H9 (cell line): ENCODE results near the gene CYP27C1. TPM values are rescaled to one million over a fixed set of nuclear protein-coding genes. Genes with fewer than 3 reads are reported as not detected.

Experiments used
- DNase-seq: peaks from one replicate; pipeline ENCODE4 v3.0.0-alpha.2; 2017
- H2AFZ ChIP-seq: one replicate; pipeline ENCODE4 v1.6.1; 2013; ENCODE audit warnings: mild to moderate bottlenecking, low read length, control low read depth, moderate library complexity
- H2AK5ac ChIP-seq: 2 replicates; pipeline ENCODE4 v1.6.1; 2013; ENCODE audit warnings: low read length, control low read depth, mixed read lengths; ENCODE audit not compliant: insufficient read length
- H2BK120ac ChIP-seq: one replicate; pipeline ENCODE4 v1.6.1; 2013; ENCODE audit warnings: low read depth, mild to moderate bottlenecking, low read length, control low read depth, inconsistent platforms; ENCODE audit not compliant: poor library complexity, severe bottlenecking
- H2BK12ac ChIP-seq: 2 replicates; pipeline ENCODE4 v1.6.1; 2013; ENCODE audit warnings: low read length, control low read depth, mixed read lengths, low read depth; ENCODE audit not compliant: insufficient read length
- H2BK15ac ChIP-seq: 2 replicates; pipeline ENCODE4 v1.6.1; 2013; ENCODE audit warnings: low read depth, low read length, control low read depth
- H2BK20ac ChIP-seq: one replicate; pipeline ENCODE4 v1.6.1; 2013; ENCODE audit warnings: low read depth, mild to moderate bottlenecking, low read length, control low read depth, inconsistent platforms; ENCODE audit not compliant: poor library complexity, severe bottlenecking
- H2BK5ac ChIP-seq: 2 replicates; pipeline ENCODE4 v1.6.1; 2013; ENCODE audit warnings: low read length, control low read depth, mixed read lengths; ENCODE audit not compliant: insufficient read length
- H3K14ac ChIP-seq: 2 replicates; pipeline ENCODE4 v1.6.1; 2013; ENCODE audit warnings: low read length, control low read depth; ENCODE audit not compliant: insufficient read depth
- H3K18ac ChIP-seq: 2 replicates; pipeline ENCODE4 v1.6.1; 2013; ENCODE audit warnings: low read depth, mild to moderate bottlenecking, mixed read lengths, low read length, control low read depth; ENCODE audit not compliant: insufficient read length
- H3K23ac ChIP-seq: 2 replicates; pipeline ENCODE4 v1.6.1; 2013; ENCODE audit warnings: low read length, control low read depth, mixed read lengths, low read depth; ENCODE audit not compliant: insufficient read length
- H3K23me2 ChIP-seq: 2 replicates; pipeline ENCODE4 v1.6.1; 2013; ENCODE audit warnings: low read depth, mild to moderate bottlenecking, mixed read lengths, low read length, control low read depth; ENCODE audit not compliant: insufficient read length, poor library complexity, severe bottlenecking
- H3K27ac ChIP-seq: 2 replicates; pipeline ENCODE4 v1.5.1; 2013; ENCODE audit warnings: low read length, control low read depth, mixed read lengths, low read depth; ENCODE audit not compliant: insufficient read length
- H3K27me3 ChIP-seq: 2 replicates; pipeline ENCODE4 v1.6.1; 2013; ENCODE audit warnings: low read length, control low read depth, inconsistent platforms; ENCODE audit not compliant: insufficient read depth
- H3K4ac ChIP-seq: 2 replicates; pipeline ENCODE4 v1.6.1; 2013; ENCODE audit warnings: low read depth, mild to moderate bottlenecking, control low read depth, inconsistent platforms, low read length, moderate library complexity
- H3K4me1 ChIP-seq: 2 replicates; pipeline ENCODE4 v1.6.1; 2013; ENCODE audit warnings: low read length, control low read depth, inconsistent platforms; ENCODE audit not compliant: insufficient read depth
- H3K4me2 ChIP-seq: 2 replicates; pipeline ENCODE4 v1.6.1; 2013; ENCODE audit warnings: low read length, control low read depth, mixed read lengths; ENCODE audit not compliant: insufficient read length, insufficient read depth
- H3K56ac ChIP-seq: 2 replicates; pipeline ENCODE4 v1.6.1; 2013; ENCODE audit warnings: low read depth, mild to moderate bottlenecking, mixed read lengths, low read length, control low read depth; ENCODE audit not compliant: insufficient read length
- H3K79me1 ChIP-seq: 2 replicates; pipeline ENCODE4 v1.6.1; 2013; ENCODE audit warnings: low read depth, mild to moderate bottlenecking, moderate library complexity, low read length, control low read depth, inconsistent platforms; ENCODE audit not compliant: insufficient read depth, poor library complexity, severe bottlenecking
- H3K79me2 ChIP-seq: 2 replicates; pipeline ENCODE4 v1.6.1; 2013; ENCODE audit warnings: low read length, control low read depth, inconsistent platforms; ENCODE audit not compliant: insufficient read depth
- H3K9ac ChIP-seq: 2 replicates; pipeline ENCODE4 v1.6.1; 2013; ENCODE audit warnings: low read length, control low read depth, mixed read lengths; ENCODE audit not compliant: insufficient read length; ENCODE audit errors: extremely low read depth
- H3K9me3 ChIP-seq: one replicate; pipeline ENCODE4 v1.6.1; 2013; ENCODE audit warnings: low read depth, low read length, inconsistent platforms; ENCODE audit not compliant: control insufficient read depth
- H3T11ph ChIP-seq: one replicate; pipeline ENCODE4 v1.6.1; 2013; ENCODE audit warnings: mild to moderate bottlenecking, low read length, control low read depth, inconsistent platforms
- H4K20me1 ChIP-seq: one replicate; pipeline ENCODE4 v1.6.1; 2013; ENCODE audit not compliant: control insufficient read depth, insufficient read length, insufficient read depth
- H4K5ac ChIP-seq: 2 replicates; pipeline ENCODE4 v1.6.1; 2013; ENCODE audit warnings: low read depth, mild to moderate bottlenecking, mixed read lengths, low read length, control low read depth; ENCODE audit not compliant: insufficient read length
- H4K8ac ChIP-seq: replicated peaks from 2 replicates; pipeline ENCODE4 v1.6.1; 2013; ENCODE audit warnings: low read length, control low read depth, mixed read lengths, low read depth; ENCODE audit not compliant: insufficient read length
- H4K91ac ChIP-seq: 2 replicates; pipeline ENCODE4 v1.6.1; 2013; ENCODE audit warnings: low read depth, mild to moderate bottlenecking, moderate library complexity, mixed read lengths, low read length, control low read depth; ENCODE audit not compliant: insufficient read length
- H3K27ac Mint-ChIP-seq, 3 experiments: 2 replicates in 2 of 3; 3 replicates in 1 of 3; pipeline ENCODE4 v1.8.0; 2020 to 2021; ENCODE audit warnings: mixed read lengths in 3 of 3, mild to moderate bottlenecking in 1 of 3, moderate library complexity in 1 of 3
- H3K27me3 Mint-ChIP-seq: 2 replicates; pipeline ENCODE4 v1.8.0; 2021; ENCODE audit warnings: low read depth, mild to moderate bottlenecking, moderate library complexity, mixed read lengths
- H3K36me3 Mint-ChIP-seq, 3 experiments: 2 replicates in 2 of 3; 3 replicates in 1 of 3; pipeline ENCODE4 v1.8.0; 2020 to 2021; ENCODE audit warnings: low read depth in 3 of 3, mixed read lengths in 3 of 3; ENCODE audit not compliant: insufficient read depth in 1 of 3
- H3K4me1 Mint-ChIP-seq, 2 experiments: 2 replicates each; pipeline ENCODE4 v1.8.0; 2020; ENCODE audit warnings: mixed read lengths in 2 of 2
- H3K4me3 Mint-ChIP-seq, 2 experiments: 2 replicates in 1 of 2; 3 replicates in 1 of 2; pipeline ENCODE4 v1.8.0; 2020 to 2021; ENCODE audit warnings: mild to moderate bottlenecking in 2 of 2, mixed read lengths in 2 of 2, moderate library complexity in 1 of 2
- H3K9me3 Mint-ChIP-seq, 2 experiments: 2 replicates in 1 of 2; 3 replicates in 1 of 2; pipeline ENCODE4 v1.8.0; 2020; ENCODE audit warnings: mild to moderate bottlenecking in 2 of 2, mixed read lengths in 2 of 2, moderate library complexity in 1 of 2
- WGBS: extraction: QIAGEN DNeasy Blood & Tissue Kit; methylation state at CpG from one replicate; pipeline ENCODE4 v1.1.7; 2013; ENCODE audit warnings: missing lambda C conversion rate, low lambda C conversion rate, mixed read lengths; ENCODE audit not compliant: insufficient read length; ENCODE audit errors: extremely low coverage; 5-methylcytosine and 5-hydroxymethylcytosine counted together
- total RNA-seq: library from RNA; stranded (reverse); gene quantifications from 2 replicates; pipeline ENCODE4 v1.2.1, GENCODE V29; 2021
- TF ChIP-seq, protein P1 (sequence below): fragments of 200-600 bp; sonication (generic); conservative IDR thresholded peaks from 3 replicates; pipeline ENCODE4 v1.8.0; 2021; ENCODE audit warnings: antibody characterized with exemption, mild to moderate bottlenecking

The CYP27C1 gene
- total RNA-seq, 1 experiment from 2014 or later: 2.3 TPM

DNA sequence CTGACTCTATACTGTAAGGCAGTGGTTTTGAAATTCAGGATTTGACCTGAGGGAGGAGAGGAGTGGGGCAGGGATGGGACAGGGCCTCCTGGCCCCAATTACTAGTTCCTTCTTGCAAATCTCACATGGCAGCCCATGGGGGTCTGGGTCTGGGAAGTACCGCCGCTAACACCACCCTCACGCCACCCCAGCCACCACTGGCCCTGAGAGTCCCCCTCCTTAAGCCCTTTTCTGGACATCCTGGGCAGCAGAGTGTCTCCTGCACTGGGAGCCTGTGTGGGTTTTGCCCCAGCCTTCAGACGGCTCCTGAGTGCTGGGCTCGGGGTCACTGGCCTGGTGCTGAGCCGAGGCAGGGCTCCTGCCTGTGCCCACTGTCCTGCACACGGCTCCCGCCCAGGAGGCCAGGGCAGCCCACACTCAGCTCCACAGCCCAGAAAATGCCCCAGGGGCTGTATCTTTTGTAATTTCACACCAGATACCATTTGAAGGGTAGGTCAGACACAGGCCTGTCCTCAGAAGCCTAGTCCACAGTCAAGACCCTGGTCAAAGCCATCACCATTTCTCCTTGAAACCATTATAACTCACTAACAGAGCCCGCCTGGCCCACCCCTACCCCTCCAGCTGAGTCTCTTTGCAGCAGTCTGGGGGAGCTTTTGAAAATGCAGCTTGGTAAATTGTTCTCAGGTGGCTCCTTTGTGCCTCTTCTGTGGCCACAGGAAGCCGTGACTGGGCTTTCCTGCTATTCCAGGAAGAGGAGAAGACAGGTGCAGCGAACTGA lies 55.1 kb downstream of the CYP27C1 start:
- no peak overlapping the region for H3T11ph ChIP-seq
- no peaks in the 10 kb centered on the region for H3K4me1 ChIP-seq
- DNase-seq: no peak
- no peak overlapping the region for H3K4ac ChIP-seq
- no peak overlapping the region for H2BK20ac ChIP-seq
- no peaks in the 10 kb centered on the region for H3K9me3 ChIP-seq
- H2AFZ ChIP-seq: no peak overlapping the region
- no peak overlapping the region for H3K27ac ChIP-seq
- no peaks in the 10 kb centered on the region for H4K20me1 ChIP-seq
- no peak overlapping the region for H2BK120ac ChIP-seq
- H3K27me3 ChIP-seq: no peaks in the 10 kb centered on the region
- H3K23me2 ChIP-seq: no peaks in the 10 kb centered on the region
- H3K18ac ChIP-seq: no peak overlapping the region
- H2BK15ac ChIP-seq: no peak overlapping the region
- H2BK12ac ChIP-seq: no peak overlapping the region
- H3K4me1 Mint-ChIP-seq: peaks cover 11 to 12% of the 10 kb centered on the region in 2 experiments
- no peak overlapping the region for H2AK5ac ChIP-seq
- H3K79me1 ChIP-seq: no peaks in the 10 kb centered on the region
- no peak overlapping the region for H2BK5ac ChIP-seq
- no peak overlapping the region for H4K5ac ChIP-seq
- 0 out of 2 replicates have a peak overlapping the region, but pooled peaks have one; percentile 63 for H3K14ac ChIP-seq
- TF ChIP-seq, protein P1, sequence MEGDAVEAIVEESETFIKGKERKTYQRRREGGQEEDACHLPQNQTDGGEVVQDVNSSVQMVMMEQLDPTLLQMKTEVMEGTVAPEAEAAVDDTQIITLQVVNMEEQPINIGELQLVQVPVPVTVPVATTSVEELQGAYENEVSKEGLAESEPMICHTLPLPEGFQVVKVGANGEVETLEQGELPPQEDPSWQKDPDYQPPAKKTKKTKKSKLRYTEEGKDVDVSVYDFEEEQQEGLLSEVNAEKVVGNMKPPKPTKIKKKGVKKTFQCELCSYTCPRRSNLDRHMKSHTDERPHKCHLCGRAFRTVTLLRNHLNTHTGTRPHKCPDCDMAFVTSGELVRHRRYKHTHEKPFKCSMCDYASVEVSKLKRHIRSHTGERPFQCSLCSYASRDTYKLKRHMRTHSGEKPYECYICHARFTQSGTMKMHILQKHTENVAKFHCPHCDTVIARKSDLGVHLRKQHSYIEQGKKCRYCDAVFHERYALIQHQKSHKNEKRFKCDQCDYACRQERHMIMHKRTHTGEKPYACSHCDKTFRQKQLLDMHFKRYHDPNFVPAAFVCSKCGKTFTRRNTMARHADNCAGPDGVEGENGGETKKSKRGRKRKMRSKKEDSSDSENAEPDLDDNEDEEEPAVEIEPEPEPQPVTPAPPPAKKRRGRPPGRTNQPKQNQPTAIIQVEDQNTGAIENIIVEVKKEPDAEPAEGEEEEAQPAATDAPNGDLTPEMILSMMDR: no peak
- no peak overlapping the region for H4K91ac ChIP-seq
- H3K23ac ChIP-seq: no peak overlapping the region
- no peak overlapping the region for H3K27ac Mint-ChIP-seq
- H3K9me3 Mint-ChIP-seq: no peaks in the 10 kb centered on the region; a peak in 1 of 5 replicates
- no peaks in the 10 kb centered on the region for H3K79me2 ChIP-seq
- H3K56ac ChIP-seq: no peak overlapping the region
- no peaks in the 10 kb centered on the region for H3K36me3 Mint-ChIP-seq
- H3K9ac ChIP-seq: no peak overlapping the region
- peaks cover 1% of the 10 kb centered on the region; the same call in 1 of the 2 replicates for H3K27me3 Mint-ChIP-seq
- H3K4me3 Mint-ChIP-seq: no peak overlapping the region
- no peak overlapping the region for H3K4me2 ChIP-seq
- WGBS: no CpG with 5 or more reads among the region's 11 CpGs
- H4K8ac ChIP-seq: no peak overlapping the region
